ENCODE data around the gene TTC7B. TPM values are rescaled to one million over a fixed set of nuclear protein-coding genes. Genes with fewer than 3 reads are reported as not detected.

Gene TTC7B
- total RNA-seq, 1 donor from 2014 or later: 20.6 TPM

DNA sequence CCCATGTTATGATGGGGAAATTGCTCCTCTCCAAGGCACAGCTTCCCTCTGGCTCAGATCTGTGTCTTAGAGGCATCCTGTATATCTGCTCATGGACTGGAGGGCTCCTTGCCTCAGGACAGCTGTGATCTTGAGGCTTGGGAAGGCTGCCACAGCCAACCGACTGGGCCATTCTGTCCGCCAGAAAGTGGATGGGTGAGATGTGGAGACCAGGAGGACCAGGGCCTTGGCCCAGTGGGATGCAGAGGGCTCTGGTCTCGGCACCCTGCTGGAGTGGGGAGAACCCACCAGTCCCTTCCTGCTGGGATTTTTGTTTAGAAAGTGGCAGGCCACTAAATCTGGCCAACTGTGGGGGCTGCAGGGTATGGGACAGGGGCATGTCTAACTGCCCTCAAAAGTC, 270.8 kb downstream of the TTC7B start:
- peaks cover 3% of the 10 kb centered on the region for H3K9me3 Mint-ChIP-seq
- Histone ChIP-seq H3K79me2 (ENCODE audit: low read depth) (no peaks in the 10 kb centered on the region), H3K4me2 (no peak overlapping the region), H2AFZ (replicated peaks) (no peak overlapping the region), H3K4me1 (peaks cover 12% of the 10 kb centered on the region), H3K9me3 (ENCODE audit: low read depth) (no peaks in the 10 kb centered on the region), H4K20me1 (ENCODE audit: low read depth) (no peaks in the 10 kb centered on the region), H3K27ac (no peak overlapping the region), H3K36me3 (no peaks in the 10 kb centered on the region), H3K9ac (no peak overlapping the region), H3F3A (ENCODE audit: low read depth) (peaks cover 6% of the 10 kb centered on the region), H3K27me3 (no peaks in the 10 kb centered on the region), H3K4me3 (no peak overlapping the region)
- peaks cover 6% of the 10 kb centered on the region for H3K36me3 Mint-ChIP-seq
- H3K4me3 Mint-ChIP-seq: no peak overlapping the region
- no peak overlapping the region for H3K27ac Mint-ChIP-seq
- TF ChIP-seq, protein P1, sequence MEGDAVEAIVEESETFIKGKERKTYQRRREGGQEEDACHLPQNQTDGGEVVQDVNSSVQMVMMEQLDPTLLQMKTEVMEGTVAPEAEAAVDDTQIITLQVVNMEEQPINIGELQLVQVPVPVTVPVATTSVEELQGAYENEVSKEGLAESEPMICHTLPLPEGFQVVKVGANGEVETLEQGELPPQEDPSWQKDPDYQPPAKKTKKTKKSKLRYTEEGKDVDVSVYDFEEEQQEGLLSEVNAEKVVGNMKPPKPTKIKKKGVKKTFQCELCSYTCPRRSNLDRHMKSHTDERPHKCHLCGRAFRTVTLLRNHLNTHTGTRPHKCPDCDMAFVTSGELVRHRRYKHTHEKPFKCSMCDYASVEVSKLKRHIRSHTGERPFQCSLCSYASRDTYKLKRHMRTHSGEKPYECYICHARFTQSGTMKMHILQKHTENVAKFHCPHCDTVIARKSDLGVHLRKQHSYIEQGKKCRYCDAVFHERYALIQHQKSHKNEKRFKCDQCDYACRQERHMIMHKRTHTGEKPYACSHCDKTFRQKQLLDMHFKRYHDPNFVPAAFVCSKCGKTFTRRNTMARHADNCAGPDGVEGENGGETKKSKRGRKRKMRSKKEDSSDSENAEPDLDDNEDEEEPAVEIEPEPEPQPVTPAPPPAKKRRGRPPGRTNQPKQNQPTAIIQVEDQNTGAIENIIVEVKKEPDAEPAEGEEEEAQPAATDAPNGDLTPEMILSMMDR (IDR thresholded peaks at IDR 0.05): no peak
- TF ChIP-seq EZH2phosphoT487 (IDR thresholded peaks at IDR 0.05) (no peak), EZH2 (IDR thresholded peaks at IDR 0.05) (no peak)
- peaks cover 5% of the 10 kb centered on the region for H3K27me3 Mint-ChIP-seq (ENCODE audit: insufficient read depth, low read depth)
- H3K4me1 Mint-ChIP-seq: peaks cover 15% of the 10 kb centered on the region
- no peak for DNase-seq (ENCODE audit: low spot score)

DNA sequence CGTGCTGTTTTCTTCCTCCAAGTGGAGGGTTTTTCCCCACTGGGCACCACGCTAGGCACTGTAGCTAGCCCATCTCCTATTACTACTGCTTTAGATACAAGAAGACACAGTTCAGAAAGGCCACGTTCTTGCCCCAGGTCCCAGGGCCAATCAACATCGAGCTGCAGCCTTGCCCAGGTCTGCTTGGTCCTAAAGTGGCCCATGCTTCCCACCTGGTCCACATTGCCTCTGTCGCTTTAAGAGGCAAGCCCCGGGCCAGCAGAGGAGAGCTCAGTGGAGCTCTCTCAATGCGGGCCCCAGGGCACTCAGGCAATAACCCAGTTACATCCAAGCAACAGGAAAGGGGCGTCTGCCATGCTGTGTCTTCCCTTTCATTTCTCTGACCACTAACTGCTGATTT, 271.3 kb downstream of the TTC7B start:
- H3K4me2 ChIP-seq: no peak overlapping the region
- Mint-ChIP-seq H3K9me3 (no peaks in the 10 kb centered on the region), H3K36me3 (peaks cover 3% of the 10 kb centered on the region), H3K27me3 (ENCODE audit: insufficient read depth, low read depth) (peaks cover 5% of the 10 kb centered on the region), H3K4me1 (peaks cover 15% of the 10 kb centered on the region), H3K4me3 (no peak overlapping the region), H3K27ac (no peak overlapping the region)
- H3K36me3 ChIP-seq: no peaks in the 10 kb centered on the region
- no peaks in the 10 kb centered on the region for H3K79me2 ChIP-seq (ENCODE audit: low read depth)
- TF ChIP-seq EZH2 (IDR thresholded peaks at IDR 0.05): no peak
- TF ChIP-seq, protein P1 (IDR thresholded peaks at IDR 0.05): no peak
- no peaks in the 10 kb centered on the region for H3K27me3 ChIP-seq
- no peak overlapping the region for H3K27ac ChIP-seq
- peaks cover 12% of the 10 kb centered on the region for H3K4me1 ChIP-seq
- DNase-seq (ENCODE audit: low spot score): no peak
- peaks cover 6% of the 10 kb centered on the region for H3F3A ChIP-seq (ENCODE audit: low read depth)
- H3K4me3 ChIP-seq: no peak overlapping the region
- H3K9me3 ChIP-seq (ENCODE audit: low read depth): no peaks in the 10 kb centered on the region
- no peaks in the 10 kb centered on the region for H4K20me1 ChIP-seq (ENCODE audit: low read depth)
- H3K9ac ChIP-seq: no peak overlapping the region
- H2AFZ ChIP-seq (replicated peaks): no peak overlapping the region

DNA sequence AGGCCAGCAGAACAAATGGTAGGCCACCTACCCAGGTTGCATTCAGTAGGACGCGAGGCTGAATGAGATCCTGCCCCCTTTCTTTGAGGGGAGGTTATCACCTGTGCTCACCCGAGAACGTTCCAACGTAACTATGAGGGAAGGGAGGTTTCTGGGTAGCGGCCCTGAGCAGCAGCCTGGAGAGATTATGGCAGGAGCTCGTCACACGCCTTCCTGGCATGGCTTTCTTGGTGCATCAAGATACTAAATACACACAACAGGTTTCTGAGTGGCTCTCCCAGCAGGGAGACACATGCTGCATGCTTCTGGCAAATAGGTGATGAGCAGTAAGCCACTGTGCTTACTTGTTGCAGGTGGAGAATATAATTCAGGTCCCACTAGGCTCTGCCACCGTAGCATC, 271.7 kb downstream of the TTC7B start:
- Mint-ChIP-seq H3K4me1 (peaks cover 15% of the 10 kb centered on the region), H3K4me3 (no peak overlapping the region), H3K36me3 (peaks cover 3% of the 10 kb centered on the region), H3K27ac (peak overlapping the region; percentile 46), H3K9me3 (no peaks in the 10 kb centered on the region), H3K27me3 (ENCODE audit: insufficient read depth, low read depth) (peaks cover 5% of the 10 kb centered on the region)
- H3F3A ChIP-seq (ENCODE audit: low read depth): peaks cover 6% of the 10 kb centered on the region
- DNase-seq (ENCODE audit: low spot score): no peak
- peaks cover 12% of the 10 kb centered on the region for H3K4me1 ChIP-seq
- H3K4me2 ChIP-seq: no peak overlapping the region
- H3K27ac ChIP-seq: no peak overlapping the region
- H3K9me3 ChIP-seq (ENCODE audit: low read depth): no peaks in the 10 kb centered on the region
- no peak overlapping the region for H3K4me3 ChIP-seq
- no peaks in the 10 kb centered on the region for H3K79me2 ChIP-seq (ENCODE audit: low read depth)
- TF ChIP-seq, protein P1 (IDR thresholded peaks at IDR 0.05): no peak
- no peak for TF ChIP-seq EZH2 (IDR thresholded peaks at IDR 0.05)
- no peaks in the 10 kb centered on the region for H3K36me3 ChIP-seq
- no peaks in the 10 kb centered on the region for H4K20me1 ChIP-seq (ENCODE audit: low read depth)
- H3K27me3 ChIP-seq: no peaks in the 10 kb centered on the region
- no peak overlapping the region for H2AFZ ChIP-seq (replicated peaks)
- no peak overlapping the region for H3K9ac ChIP-seq

All from neural progenitor cell (in vitro differentiated cells).